Limb (tissue), 2 donors: ENCODE data around the gene NFATC1.
"Not testable (repeated sequence)": the region's sequence is repeated elsewhere in the genome, so short reads cannot be mapped to it uniquely, and the experiment has no call there.

Source experiments
- DNase-seq, 2 donors: peaks; one replicate each; pipeline ENCODE4 v3.0.0-alpha.2; 2016; ENCODE audit errors: extremely low spot score in 2 of 2

NFATC1 gene

DNA sequence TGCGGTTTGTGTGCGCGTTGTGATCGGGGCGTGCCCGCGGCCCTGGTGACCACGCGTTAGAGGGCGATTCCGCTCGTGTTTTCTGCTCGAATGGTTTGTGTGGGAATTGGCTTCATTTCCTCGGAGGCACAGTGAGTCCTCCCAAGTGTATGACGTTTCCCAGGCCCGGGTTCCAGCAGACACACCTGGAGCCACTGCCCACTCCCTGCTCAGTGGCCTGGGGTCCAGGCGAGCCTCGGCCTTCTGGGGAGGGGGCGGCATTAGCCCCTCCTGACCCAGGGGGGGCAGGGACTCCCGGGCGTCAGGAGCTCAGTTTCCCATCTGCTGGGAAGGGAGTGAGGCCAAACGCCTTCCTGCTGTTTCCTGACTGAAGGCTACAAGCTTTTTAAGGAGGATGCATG lies 92.1 kb downstream of the NFATC1 start:
- DNase-seq, result peak in 1 of 2 donors; percentile 23

DNA sequence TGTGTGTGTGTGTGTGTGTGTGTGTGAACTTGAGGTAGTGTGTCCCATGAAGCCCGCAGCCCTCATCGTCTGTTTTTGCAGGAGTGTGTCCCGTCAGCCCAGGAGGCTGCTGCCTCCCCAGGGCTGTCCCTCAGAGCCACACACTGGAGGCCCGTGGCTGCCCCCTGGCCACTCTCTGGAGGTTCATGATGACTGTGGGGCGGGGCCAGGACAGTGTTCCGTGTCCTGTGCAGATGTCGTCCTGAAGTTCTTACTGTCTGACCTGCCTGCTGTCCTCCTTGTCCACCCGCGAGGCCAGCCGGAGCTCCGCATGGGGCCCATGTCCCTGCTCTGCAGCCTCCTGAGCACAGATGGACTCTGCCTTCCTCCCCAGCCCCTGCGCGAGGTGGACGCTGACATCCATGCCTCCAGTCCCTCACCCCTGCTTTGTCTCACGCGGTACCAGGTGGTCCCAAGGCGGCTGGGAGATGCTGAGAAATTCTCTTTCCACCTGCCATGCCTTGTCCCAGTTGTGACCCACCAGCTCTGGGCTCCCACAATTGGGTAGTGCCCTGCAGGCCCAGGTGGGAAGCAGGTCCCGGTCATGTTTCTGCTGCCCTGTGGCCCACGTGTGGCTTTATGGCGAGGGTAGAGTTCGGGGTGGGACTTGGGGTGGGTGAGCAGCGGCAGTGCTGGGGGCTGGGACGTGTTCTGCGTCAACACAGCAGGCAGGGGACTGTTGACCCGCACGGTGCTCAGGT lies 92.8 kb downstream of the NFATC1 start:
- peak in 1 of 2 donors; percentile 26 for DNase-seq

DNA sequence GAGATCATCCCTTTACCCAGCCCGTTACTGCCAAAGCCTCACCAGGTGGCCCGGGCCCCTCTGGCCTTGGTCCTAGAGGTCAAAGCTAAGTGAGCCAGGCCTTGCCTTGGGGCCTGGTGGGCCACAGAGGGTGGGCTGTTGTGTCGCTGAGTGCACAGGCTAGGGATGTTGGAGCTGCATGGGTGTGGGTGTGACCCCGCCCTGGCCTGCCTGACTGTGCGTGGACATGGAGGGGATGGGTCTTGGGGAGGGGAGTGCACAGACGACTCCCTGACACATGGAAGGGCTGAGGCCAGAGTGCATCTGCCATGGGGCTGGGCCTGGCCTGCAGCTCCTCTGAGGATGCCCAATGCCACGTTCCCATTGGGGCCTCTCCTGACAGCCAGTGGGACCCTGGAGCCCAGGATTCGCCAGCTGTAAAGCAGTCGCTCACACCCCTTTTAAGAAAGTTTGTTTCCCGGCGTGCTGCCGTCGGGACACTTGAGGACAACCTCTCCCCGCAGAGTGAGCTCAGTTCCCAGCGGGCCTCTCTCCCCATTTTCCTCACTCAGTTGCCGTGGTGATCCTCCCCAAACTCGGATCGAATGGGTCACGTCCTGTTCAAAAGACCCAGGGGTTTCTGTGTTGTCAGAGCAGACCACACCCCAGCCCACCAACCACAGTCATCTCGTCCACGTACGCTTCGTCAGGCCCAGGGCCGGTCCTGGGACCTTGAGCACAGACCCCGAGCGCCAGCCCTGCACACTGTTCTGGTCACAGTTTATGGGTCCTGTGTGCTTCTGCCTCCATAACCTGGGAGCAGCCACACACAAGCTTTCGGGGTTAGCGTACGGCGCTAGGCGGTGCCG lies 93.5 kb downstream of the NFATC1 start:
- DNase-seq, result peak in 1 of 2 donors; percentile 23

DNA sequence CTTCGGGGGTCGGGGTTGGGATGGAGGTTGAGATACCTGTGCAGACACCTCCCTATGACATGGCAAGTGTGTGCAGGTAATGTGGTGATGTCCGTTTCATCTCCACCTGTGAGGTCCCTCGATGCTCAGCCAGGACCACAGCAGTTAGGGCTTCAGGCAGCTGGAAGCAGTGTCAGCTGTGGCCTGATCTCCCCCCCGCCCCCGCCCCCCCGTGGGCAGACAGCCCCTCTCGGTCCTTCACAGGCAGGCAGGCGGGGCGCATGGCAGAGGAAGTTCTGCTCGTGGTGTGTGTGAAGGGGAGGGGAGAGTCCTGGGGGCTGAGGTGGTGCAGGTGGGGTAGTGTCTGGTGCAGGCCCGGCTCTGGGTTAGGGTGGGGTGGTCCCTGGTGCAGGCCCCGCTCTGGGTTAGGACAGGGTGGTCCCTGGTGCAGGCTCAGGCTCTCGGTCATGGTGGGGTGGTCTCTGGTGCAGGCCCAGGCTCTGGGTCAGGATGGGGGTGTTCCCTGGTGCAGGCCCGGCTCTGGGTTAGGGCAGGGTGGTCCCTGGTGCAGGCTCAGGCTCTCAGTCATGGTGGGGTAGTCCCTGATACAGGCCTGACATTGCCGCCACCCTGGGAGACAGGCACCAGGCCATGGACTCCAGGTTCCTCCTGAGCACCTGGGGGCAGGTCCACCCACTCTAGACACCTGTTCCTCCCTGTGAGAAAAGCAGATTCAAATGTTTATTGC lies 94.3 kb downstream of the NFATC1 start:
- peak in 1 of 2 donors; percentile 21 for DNase-seq

DNA sequence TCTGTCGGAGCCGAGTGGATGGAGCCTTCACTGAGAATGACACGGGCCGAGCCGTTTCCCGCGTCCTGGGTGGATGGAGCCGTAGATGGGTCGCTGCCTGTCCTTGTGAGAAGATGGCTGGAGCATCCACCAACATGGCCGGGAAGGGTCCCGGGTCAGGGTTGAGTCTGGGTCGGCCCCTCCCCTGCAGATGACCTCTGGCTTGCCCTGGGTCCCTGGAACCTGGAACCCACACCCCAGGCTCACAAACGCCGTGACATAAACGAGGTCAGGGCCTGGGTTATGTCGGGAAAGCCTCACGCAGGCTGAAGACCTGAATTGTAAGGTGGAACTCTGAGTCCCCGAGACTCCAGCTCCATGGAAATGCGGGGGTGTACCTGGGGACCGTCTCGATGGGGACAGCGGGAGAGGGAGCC lies 94.9 kb downstream of the NFATC1 start:
- DNase-seq, result peak in 1 of 2 donors; percentile 26

DNA sequence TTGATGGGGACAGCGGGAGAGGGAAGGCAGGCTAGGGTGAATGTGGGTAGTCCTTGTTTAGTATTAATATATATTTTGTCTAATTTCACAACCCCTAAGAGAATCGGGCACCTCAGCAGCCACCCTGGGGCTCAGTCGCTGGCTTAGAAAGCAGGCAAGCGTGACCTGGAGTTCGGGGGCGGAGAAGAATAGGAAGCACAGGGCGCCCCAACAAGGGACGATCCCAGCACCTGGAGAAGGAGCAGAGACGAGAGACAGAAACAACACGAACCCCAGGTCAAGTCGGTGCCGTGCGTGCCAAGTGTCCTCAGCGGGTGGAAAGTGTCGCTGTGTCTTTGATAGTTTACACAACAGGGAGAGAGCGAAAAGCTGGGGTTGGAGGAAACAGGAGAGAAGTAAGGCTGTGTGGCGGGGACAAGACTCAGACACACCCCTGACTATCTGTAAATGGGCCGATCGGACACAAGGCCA lies 95.4 kb downstream of the NFATC1 start:
- DNase-seq, result peak in 1 of 2 donors; percentile 21

DNA sequence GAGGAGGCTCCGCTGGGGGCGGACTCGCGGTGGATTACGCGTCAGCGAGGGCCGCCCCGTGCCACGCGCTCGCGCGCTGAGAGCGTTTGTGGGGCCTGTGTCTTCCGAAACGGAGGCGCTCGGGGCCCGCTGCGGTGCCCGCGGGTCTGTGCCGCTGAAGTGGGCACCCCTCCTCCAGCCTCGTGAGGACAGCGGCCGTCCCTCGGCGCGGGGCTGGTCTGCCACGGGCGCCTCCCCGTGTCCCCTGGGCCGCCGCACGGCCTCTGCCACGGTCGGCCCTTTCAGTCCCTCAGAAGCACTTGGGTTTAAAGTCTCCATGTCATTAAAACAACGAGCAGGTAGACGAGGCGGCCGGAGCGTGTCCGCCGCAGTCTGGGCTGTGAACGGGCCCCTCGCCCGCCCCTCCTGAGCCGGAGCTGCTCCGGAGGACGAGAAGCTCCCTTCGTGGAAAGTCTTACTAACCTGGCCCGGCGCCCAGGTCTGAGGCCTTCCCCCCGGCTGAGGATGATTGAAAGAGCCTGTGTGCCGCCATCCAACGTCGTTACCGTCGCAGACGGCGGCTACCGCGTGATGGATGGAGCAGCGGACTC lies 97.6 kb downstream of the NFATC1 start:
- peak in 1 of 2 donors; percentile 67 for DNase-seq

DNA sequence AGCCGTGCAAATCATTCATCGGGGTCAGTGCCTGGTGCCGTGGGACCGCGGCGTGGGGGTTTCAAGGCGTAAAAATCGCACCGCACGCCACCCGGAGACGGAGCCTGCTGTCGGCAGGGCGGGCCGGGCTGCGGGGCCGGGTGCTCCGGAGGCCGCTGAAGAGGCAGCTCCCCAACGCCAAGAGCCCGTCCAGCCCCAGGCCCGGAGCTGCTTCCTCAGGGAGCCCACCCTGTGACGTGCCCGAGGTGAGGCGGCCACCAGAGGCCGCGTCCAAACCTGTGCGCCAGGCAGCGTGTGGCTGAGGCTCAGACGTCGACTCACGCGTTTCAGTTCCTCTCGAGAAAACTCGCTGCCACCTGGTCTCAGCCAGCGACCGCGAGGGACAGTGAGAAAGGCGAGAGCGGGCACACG lies 98.1 kb downstream of the NFATC1 start:
- no peak for DNase-seq

- DNase-seq, result no peak
Measured at GRCh38 chr18:79494936-79495335, 99.2 kb downstream of the NFATC1 start.

GRCh38 chr18:79495591-79496071 lies 99.9 kb downstream of the NFATC1 start:
- DNase-seq, result peak in 1 of 2 donors; percentile 18

GRCh38 chr18:79496237-79496977 lies 100.7 kb downstream of the NFATC1 start:
- peak in 1 of 2 donors; percentile 18 for DNase-seq

GRCh38 chr18:79496978-79497637 lies 101.4 kb downstream of the NFATC1 start:
- DNase-seq, result peak in 1 of 2 donors; percentile 55

DNA sequence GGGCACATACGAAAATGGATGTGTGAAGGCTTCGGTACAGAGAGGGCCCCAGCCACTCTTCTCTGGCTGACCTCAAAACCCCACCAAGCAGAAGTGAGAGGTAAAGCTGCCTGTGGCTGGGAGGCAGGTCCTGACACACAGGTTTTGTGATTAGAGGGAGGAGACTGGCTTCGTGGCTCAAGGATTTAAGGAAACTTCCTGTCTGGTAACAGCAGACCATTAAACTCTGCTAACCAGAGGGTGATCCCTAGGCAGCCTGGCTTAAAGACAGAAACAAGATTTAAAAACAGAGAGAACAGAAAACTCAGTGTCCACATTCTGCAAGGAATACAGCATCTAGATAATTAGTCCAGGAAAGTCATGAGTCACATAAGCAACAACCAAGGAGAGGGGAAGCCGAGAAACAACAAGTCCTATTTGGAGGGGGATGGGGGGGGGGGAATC lies 101.9 kb downstream of the NFATC1 start:
- no peak for DNase-seq

DNA sequence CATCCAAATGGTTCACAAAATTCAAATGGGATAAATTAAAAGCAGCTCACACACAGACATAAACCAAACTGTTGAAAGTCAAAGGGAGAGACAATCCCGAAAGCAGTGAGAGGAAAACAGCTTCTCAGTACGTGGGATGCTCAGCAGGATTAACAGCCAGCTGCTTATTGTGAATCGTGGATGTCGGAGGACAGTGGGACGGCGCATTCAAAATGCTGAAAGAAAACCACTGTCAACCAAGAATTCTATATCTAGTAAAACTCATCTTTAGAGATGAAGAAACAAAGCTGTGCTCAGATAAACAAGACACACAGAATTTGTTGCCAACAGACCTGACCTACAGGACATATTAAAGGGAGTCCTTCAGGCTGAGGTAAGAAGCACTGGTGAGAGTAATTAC lies 102.9 kb downstream of the NFATC1 start:
- no peak for DNase-seq

GRCh38 chr18:79501006-79501405 lies 105.3 kb downstream of the NFATC1 start:
- no peak for DNase-seq

DNA sequence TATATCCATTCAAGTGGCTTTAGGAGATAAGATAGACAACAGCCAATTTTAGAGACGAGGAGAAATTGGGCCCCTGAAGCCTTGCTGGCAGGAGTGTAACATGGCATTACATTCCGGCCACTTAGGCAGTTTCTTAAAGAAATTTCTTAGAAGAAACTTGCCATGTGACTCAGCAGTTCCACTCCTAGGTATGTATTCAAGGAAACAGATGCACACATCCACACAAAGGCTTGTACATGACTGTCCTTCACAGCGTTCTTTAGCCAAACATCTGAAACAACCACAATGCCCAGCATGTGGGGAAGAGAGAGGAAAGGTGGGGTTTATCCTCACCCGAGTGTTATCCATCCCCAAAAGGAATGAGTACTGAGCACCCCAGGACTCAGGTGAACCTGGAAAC lies 107.1 kb downstream of the NFATC1 start:
- DNase-seq, result peak in 1 of 2 donors; percentile 1

DNA sequence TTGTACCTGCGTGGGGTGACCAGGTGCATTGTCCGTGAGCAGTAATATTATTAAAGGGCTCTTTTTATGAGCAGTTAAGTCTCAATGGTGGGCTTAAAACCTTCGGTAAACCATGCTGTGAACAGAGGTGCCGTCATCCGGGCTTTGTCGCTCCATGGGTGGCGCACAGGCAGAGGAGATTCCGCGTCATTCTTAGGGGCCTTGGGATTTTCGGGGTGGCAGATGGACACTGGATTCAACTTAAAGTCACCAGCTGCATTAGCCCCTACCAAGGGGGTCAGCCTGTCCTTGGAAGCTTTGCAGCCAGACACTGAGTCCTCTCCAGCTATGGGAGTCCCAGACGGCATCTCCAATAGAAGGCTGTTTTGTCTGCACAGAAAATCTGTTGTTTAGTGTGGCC lies 107.7 kb downstream of the NFATC1 start:
- peak in 1 of 2 donors; percentile 7 for DNase-seq

DNA sequence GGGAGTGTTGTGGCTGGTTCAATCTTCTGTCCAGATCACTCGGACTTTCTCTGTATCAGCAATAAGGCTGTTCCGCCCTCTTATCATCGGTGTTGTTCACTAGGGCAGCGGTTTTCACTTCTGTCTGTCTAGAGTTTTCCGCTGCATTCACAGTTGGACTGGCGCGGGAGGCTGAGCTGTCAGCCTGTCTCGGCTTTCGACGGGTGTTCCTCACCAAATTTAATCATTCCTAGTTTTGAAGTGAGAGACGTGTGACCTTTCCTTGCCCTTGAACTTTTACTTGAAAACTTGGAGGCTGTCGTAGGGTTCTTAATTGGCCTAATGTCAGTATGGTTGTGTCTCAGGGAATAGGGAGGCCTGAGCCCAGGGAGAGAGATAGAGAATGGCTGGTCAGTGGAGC lies 108.3 kb downstream of the NFATC1 start:
- peak in 1 of 2 donors; percentile 7 for DNase-seq

DNA sequence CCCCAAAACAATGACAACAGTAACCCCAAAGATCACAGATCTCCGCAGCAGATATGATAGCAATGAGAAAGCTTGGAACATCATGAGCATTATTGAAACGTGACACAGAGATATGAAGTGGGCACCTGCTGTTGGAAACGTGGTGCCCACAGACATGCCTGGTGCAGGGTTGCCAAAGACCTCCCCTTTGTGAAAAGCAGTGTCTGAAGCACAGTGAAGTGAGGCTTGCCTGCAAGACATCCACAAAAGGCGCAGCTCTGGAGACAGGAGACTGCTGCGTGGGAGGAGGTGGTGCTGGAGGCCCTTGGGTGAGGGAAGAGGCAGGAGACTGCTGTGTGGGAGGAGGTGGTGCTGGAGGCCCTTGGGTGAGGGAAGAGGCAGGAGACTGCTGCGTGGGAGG lies 108.8 kb downstream of the NFATC1 start:
- DNase-seq, result peak in 1 of 2 donors; percentile 1

DNA sequence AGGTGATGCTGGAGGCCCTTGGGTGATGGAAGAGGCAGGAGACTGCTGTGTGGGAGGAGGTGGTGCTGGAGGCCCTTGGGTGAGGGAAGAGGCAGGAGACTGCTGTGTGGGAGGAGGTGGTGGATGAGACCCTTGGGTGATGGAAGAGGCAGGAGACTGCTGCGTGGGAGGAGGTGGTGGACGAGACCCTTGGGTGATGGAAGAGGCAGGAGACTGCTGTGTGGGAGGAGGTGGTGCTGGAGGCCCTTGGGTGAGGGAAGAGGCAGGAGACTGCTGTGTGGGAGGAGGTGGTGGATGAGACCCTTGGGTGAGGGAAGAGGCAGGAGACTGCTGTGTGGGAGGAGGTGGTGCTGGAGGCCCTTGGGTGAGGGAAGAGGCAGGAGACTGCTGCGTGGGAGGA lies 109.7 kb downstream of the NFATC1 start:
- not testable (repeated sequence) for DNase-seq
